Stomach (tissue), 9 donors: ENCODE results near the gene ATAD3A. TPM values are rescaled to one million over a fixed set of nuclear protein-coding genes. Genes with fewer than 3 reads are reported as not detected.
"Not testable (repeated sequence)": the region's sequence is repeated elsewhere in the genome, so short reads cannot be mapped to it uniquely, and the experiment has no call there.

Experiments used
- DNase-seq, 2 donors: peaks; one replicate each; pipeline versions ENCODE4 v3.0.0 to v3.0.0-alpha.2; 2013 to 2019
- H3K27ac ChIP-seq, 5 donors: fragments of 200-600 bp in 4 of 5; sonication (generic) in 4 of 5; one replicate each; pipeline ENCODE4 v1.5.1; 2013 to 2019; ENCODE audit warnings: mild to moderate bottlenecking in 1 of 5, moderate library complexity in 1 of 5
- H3K27me3 ChIP-seq, 3 donors: fragments of 200-600 bp; sonication (generic); one replicate each; pipeline ENCODE4 v1.5.1; 2017 to 2019; ENCODE audit warnings: mixed run types in 1 of 3
- H3K36me3 ChIP-seq, 4 donors: fragments of 200-600 bp; sonication (generic); 1 replicate in 3 of 4; 2 replicates in 1 of 4; pipeline ENCODE4 v1.5.1; 2016 to 2019
- H3K4me1 ChIP-seq, 4 donors: fragments of 200-600 bp; sonication (generic); one replicate each; pipeline ENCODE4 v1.5.1; 2016 to 2019
- H3K4me3 ChIP-seq, 4 donors: fragments of 200-600 bp; sonication (generic) in 3 of 4; one replicate each; pipeline ENCODE4 v1.5.1; 2016 to 2019; ENCODE audit warnings: mild to moderate bottlenecking in 1 of 4
- H3K9me3 ChIP-seq, 4 donors: fragments of 200-600 bp; sonication (generic); one replicate each; pipeline ENCODE4 v1.5.1; 2016 to 2019
- EP300 ChIP-seq: sonication (generic); formaldehyde crosslinking; IDR thresholded peaks from one replicate; pipeline ENCODE4 v1.6.1; 2017; ENCODE audit warnings: antibody characterized with exemption
- POLR2A ChIP-seq, 4 donors: fragments of 450-650 bp; IDR thresholded peaks; one replicate each; pipeline ENCODE4 v1.6.1; 2016; ENCODE audit warnings: antibody characterized with exemption in 4 of 4, control low read depth in 2 of 4, mild to moderate bottlenecking in 1 of 4, moderate library complexity in 1 of 4
- POLR2AphosphoS5 ChIP-seq, 3 donors: sonication (generic); formaldehyde crosslinking; IDR thresholded peaks; one replicate each; pipeline ENCODE4 v1.6.1; 2016; ENCODE audit warnings: antibody characterized with exemption in 3 of 3
- WGBS, 5 donors: extraction: QIAGEN DNeasy Blood & Tissue Kit in 3 of 5; methylation state at CpG; one replicate each; pipeline versions ENCODE4 v1.1.5 to v1.1.7; 2013 to 2018; 5-methylcytosine and 5-hydroxymethylcytosine counted together
- intact Hi-C: fragments of 100-400 bp; cut with DNase I; formaldehyde crosslinking; loops from one replicate; pipeline ENCODE4 v1.15.1; 2023; ENCODE audit warnings: low total_unique reads
- polyA plus RNA-seq, 3 donors: library from polyadenylated mRNA; stranded (reverse); fragments of 200-250 nt; gene quantifications; one replicate each; pipeline ENCODE4 v1.2.3, GENCODE V29; 2013
- total RNA-seq, 5 donors: library from RNA; depleted of rRNA; stranded (reverse); fragments of >200 nt; gene quantifications; one replicate each; pipeline versions ENCODE4 v1.1.0 to v1.2.3, GENCODE V29; 2014 to 2016
- TF ChIP-seq, protein P1 (sequence below), 7 experiments: fragments of 450-650 bp in 4 of 7; fragments of 200-600 bp in 3 of 7; sonication (generic) in 3 of 7; IDR thresholded peaks; one replicate each; pipeline ENCODE4 v1.5.1; 2016 to 2019; ENCODE audit warnings: antibody characterized with exemption in 7 of 7, control low read depth in 2 of 7, mild to moderate bottlenecking in 1 of 7
- donor health status: healthy with polysubstance abuse.
- donor health status: Bipolar disorder and iron deficiency.
- donor health status: healthy.

The ATAD3A gene
- total and polyA plus RNA-seq, 8 donors, result 10.6 to 92.1 (median 18.7) TPM

DNA sequence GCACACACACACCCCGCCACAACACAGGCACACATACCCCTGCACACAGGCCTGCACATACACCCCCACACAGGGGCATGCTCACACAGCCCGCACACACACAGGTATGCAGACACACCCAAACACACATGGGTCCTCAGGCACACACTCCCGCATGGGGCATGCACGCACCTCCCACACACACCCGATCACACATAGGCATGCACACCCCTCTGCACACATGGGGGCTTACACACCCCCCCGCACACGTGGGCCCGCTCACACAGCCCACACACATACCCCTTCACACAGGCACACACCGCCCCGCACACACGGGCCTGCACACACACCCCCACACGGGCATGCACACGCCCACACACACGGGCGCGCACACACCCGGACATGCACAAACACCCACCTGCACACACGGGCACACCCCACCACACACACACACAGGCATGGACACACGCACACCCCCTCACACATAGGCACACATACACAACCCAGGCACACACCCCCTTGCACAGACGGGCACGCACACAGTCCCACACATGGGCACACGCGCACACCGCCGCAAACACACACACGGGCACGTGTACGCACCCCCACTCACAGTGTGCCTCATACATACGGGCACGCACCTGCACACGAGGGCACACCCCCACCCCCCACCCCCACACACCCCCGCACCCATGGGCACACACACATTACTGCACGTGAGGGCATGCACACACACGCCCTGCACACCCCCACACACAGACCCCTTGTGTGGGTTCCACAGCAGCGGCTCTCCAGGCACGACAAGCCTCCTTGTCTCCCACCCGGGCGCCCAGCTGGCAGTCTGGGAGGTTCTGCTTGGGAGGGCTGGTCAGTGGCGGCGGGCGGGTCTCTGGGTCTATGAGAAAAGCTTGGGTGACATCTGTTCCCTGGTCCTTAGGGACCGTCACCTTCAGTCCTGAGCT lies 32.1 kb upstream of the ATAD3A start:
- H3K9me3 ChIP-seq, result no peaks in the 10 kb centered on the region
- peaks cover 53 to 72% (median 70%) of the 10 kb centered on the region in 4 donors for H3K36me3 ChIP-seq
- intact Hi-C loops, result no loop called here
- 88 to 97% (median 95%) methylated on average over 3 to 42 of the region's 42 CpGs for WGBS, 5 donors
- no peaks in the 10 kb centered on the region for H3K27me3 ChIP-seq
- no peak overlapping the region for H3K4me3 ChIP-seq
- no peak overlapping the region for H3K27ac ChIP-seq
- H3K4me1 ChIP-seq, result no peaks in the 10 kb centered on the region
- TF ChIP-seq POLR2AphosphoS5 (IDR thresholded peaks at IDR 0.05) (no peak), POLR2A (IDR thresholded peaks at IDR 0.05) (no peak), EP300 (no peak)
- TF ChIP-seq, protein P1, sequence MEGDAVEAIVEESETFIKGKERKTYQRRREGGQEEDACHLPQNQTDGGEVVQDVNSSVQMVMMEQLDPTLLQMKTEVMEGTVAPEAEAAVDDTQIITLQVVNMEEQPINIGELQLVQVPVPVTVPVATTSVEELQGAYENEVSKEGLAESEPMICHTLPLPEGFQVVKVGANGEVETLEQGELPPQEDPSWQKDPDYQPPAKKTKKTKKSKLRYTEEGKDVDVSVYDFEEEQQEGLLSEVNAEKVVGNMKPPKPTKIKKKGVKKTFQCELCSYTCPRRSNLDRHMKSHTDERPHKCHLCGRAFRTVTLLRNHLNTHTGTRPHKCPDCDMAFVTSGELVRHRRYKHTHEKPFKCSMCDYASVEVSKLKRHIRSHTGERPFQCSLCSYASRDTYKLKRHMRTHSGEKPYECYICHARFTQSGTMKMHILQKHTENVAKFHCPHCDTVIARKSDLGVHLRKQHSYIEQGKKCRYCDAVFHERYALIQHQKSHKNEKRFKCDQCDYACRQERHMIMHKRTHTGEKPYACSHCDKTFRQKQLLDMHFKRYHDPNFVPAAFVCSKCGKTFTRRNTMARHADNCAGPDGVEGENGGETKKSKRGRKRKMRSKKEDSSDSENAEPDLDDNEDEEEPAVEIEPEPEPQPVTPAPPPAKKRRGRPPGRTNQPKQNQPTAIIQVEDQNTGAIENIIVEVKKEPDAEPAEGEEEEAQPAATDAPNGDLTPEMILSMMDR (IDR thresholded peaks at IDR 0.05), result no peak
- no peak for DNase-seq

- H3K4me1 ChIP-seq, H3K27ac ChIP-seq, DNase-seq, intact Hi-C loops, H3K9me3 ChIP-seq, H3K27me3 ChIP-seq, H3K4me3 ChIP-seq: not testable (repeated sequence)
- WGBS, 5 donors, result 95 to 98% (median 96%) methylated on average over 6 to 16 of the region's 16 CpGs
- peaks cover 56 to 78% (median 76%) of the 10 kb centered on the region in 4 donors for H3K36me3 ChIP-seq
These were observed 31.5 kb upstream of the ATAD3A start for GRCh38 chr1:1480488-1480867.

DNA sequence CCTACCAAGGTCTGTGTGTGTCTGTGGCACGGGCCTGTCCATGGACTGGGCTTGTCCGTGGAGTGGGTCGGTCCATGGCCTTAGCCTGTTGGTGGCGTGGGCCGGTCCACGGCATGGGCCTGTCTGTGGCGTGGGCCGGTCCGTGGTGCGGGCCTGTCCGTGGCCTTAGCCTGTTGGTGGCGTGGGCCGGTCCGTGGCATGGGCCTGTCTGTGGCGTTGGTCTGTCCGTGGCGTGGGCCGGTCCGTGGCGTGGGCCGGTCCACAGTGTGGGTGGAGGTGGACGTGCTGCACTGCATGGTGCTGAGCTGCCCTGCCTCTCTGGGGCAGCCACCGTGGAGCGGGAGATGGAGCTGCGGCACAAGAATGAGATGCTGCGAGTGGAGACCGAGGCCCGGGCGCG lies 30.2 kb upstream of the ATAD3A start:
- H3K9me3 ChIP-seq, H3K4me1 ChIP-seq, H3K27me3 ChIP-seq, DNase-seq, H3K4me3 ChIP-seq, H3K27ac ChIP-seq, intact Hi-C loops: not testable (repeated sequence)
- H3K36me3 ChIP-seq, result peaks cover 64 to 88% (median 85%) of the 10 kb centered on the region in 4 donors
- WGBS, 5 donors, result 96 to 100% (median 97%) methylated on average over 1 to 30 of the region's 30 CpGs

- TF ChIP-seq EP300, result no peak
- no peak for TF ChIP-seq POLR2A (IDR thresholded peaks at IDR 0.05)
- TF ChIP-seq POLR2AphosphoS5 (IDR thresholded peaks at IDR 0.05), result no peak
- TF ChIP-seq, protein P1 (IDR thresholded peaks at IDR 0.05), result no peak
- intact Hi-C loops, result no loop called here
- H3K9me3 ChIP-seq, result no peaks in the 10 kb centered on the region
- no peaks in the 10 kb centered on the region for H3K27me3 ChIP-seq
- WGBS, 5 donors, result 96 to 98% (median 96%) methylated on average over 14 of the region's 14 CpGs
- DNase-seq, result no peak
- H3K4me1 ChIP-seq, result no peaks in the 10 kb centered on the region
- peaks cover 61 to 89% (median 85%) of the 10 kb centered on the region in 4 donors for H3K36me3 ChIP-seq
- no peak overlapping the region for H3K27ac ChIP-seq
- H3K4me3 ChIP-seq, result no peak overlapping the region
These were observed 29.1 kb upstream of the ATAD3A start for GRCh38 chr1:1482856-1483255.

- H3K27me3 ChIP-seq, result no peaks in the 10 kb centered on the region
- no peak overlapping the region for H3K27ac ChIP-seq
- H3K4me1 ChIP-seq, result no peaks in the 10 kb centered on the region
- no peak for TF ChIP-seq EP300
- TF ChIP-seq POLR2A (IDR thresholded peaks at IDR 0.05), result no peak
- TF ChIP-seq POLR2AphosphoS5 (IDR thresholded peaks at IDR 0.05), result no peak
- TF ChIP-seq, protein P1 (IDR thresholded peaks at IDR 0.05), result no peak
- intact Hi-C loops, result no loop called here
- H3K4me3 ChIP-seq, result no peak overlapping the region
- H3K36me3 ChIP-seq, result peaks cover 57 to 91% (median 87%) of the 10 kb centered on the region in 4 donors
- H3K9me3 ChIP-seq, result no peaks in the 10 kb centered on the region
- 86 to 98% (median 94%) methylated on average over 14 to 16 of the region's 16 CpGs for WGBS, 5 donors
- DNase-seq, result no peak
These were observed 28.2 kb upstream of the ATAD3A start for GRCh38 chr1:1483714-1484113.

DNA sequence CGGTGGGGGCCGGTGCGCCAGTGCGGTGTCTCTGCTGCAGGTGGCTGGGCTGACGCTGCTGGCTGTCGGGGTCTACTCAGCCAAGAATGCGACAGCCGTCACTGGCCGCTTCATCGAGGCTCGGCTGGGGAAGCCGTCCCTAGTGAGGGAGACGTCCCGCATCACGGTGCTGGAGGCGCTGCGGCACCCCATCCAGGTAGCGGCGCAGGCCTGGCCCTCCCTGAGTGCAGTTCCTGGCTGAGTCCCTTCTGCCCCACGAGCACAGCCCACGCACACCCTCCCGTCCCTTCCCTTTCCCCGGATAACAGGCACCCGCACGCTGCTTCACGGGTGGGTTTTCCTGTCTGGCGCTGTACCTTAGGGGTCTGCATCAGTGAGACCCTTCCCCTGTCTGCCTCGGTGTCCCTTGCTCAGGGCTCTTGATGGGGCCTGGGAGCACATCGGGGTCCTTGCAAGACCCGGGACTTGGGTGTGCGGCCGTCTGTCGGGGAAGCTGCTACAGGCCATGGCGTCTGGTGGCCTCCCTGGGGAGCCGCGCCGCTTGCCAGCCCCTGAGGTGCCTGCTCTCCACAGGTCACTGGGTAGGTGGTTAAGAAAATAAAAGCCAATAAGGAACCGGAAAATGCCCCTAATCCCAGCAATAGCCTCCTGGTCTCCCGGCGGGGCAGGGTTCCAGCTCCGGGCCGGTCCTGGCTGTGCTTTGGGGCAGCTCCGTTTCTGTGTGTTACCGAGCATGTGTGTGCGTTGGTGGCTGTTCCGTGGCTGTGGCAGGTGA lies 26.8 kb upstream of the ATAD3A start:
- H3K4me3 ChIP-seq, H3K4me1 ChIP-seq, H3K27ac ChIP-seq, H3K9me3 ChIP-seq, DNase-seq, intact Hi-C loops, H3K27me3 ChIP-seq: not testable (repeated sequence)
- H3K36me3 ChIP-seq, result peaks cover 60 to 93% (median 90%) of the 10 kb centered on the region in 4 donors
- 95 to 97% (median 97%) methylated on average over 23 to 42 of the region's 46 CpGs for WGBS, 5 donors

GRCh38 chr1:1485755-1486317 lies 26.1 kb upstream of the ATAD3A start:
- H3K27ac ChIP-seq, H3K27me3 ChIP-seq, DNase-seq, intact Hi-C loops, H3K4me1 ChIP-seq, H3K9me3 ChIP-seq, H3K4me3 ChIP-seq: not testable (repeated sequence)
- peaks cover 61 to 93% (median 91%) of the 10 kb centered on the region in 4 donors for H3K36me3 ChIP-seq
- 90 to 96% (median 93%) methylated on average over 18 to 31 of the region's 31 CpGs for WGBS, 5 donors
